ENCODE results near the gene CNGA4. TPM values are rescaled to one million over a fixed set of nuclear protein-coding genes. Genes with fewer than 3 reads are reported as not detected.

The CNGA4 gene
- polyA plus RNA-seq, 1 experiment = 0.04 TPM

- H3K27ac ChIP-seq (ENCODE audit: low read depth, low read length) = no peak overlapping the region
- H3K9me3 ChIP-seq (ENCODE audit: control insufficient read depth, insufficient read depth, low read length) = no peaks in the 10 kb centered on the region
- ChIA-PET POLR2A (no interaction called here), CTCF (interaction anchor here (1.1 kb wide), 1 partner anchor 155 kb away, joined by 3 read pairs; no protein-coding TSS in a partner anchor)
- H3K27me3 ChIP-seq (ENCODE audit: control insufficient read depth, insufficient read depth, low read length) = peaks cover 2% of the 10 kb centered on the region
- H3K4me3 ChIP-seq (ENCODE audit: low read depth, low read length) = no peak overlapping the region
- TF ChIP-seq CTCF (IDR thresholded peaks at IDR 0.05; ENCODE audit: low read depth, low read length) = no peak
- no peak for DNase-seq (ENCODE audit: low read depth, low spot score)
These were observed 41.3 kb upstream of the CNGA4 start for GRCh38 chr11:6197466-6198200.

GRCh38 chr11:6199174-6199810 is 39.6 kb upstream of the CNGA4 start, which contains the start of gene OR52W1:
OR52W1 (plus strand) TSS chr11:6199224; CDS start chr11:6199224, 0 bp downstream.
- ChIA-PET CTCF (no interaction called here), POLR2A (no interaction called here)

GRCh38 chr11:6200975-6201374 is 37.9 kb upstream of the CNGA4 start:
- TF ChIP-seq CTCF (IDR thresholded peaks at IDR 0.05; ENCODE audit: low read depth, low read length) = no peak
- H3K9me3 ChIP-seq (ENCODE audit: control insufficient read depth, insufficient read depth, low read length) = no peaks in the 10 kb centered on the region
- ChIA-PET POLR2A (no interaction called here), CTCF (interaction anchor here (1.6 kb wide), 1 partner anchor 162 kb away, joined by 5 read pairs; no protein-coding TSS in a partner anchor)
- H3K4me3 ChIP-seq (ENCODE audit: low read depth, low read length) = no peak overlapping the region
- H3K27me3 ChIP-seq (ENCODE audit: control insufficient read depth, insufficient read depth, low read length) = peaks cover 2% of the 10 kb centered on the region
- no peak for DNase-seq (ENCODE audit: low read depth, low spot score)
- H3K27ac ChIP-seq (ENCODE audit: low read depth, low read length) = no peak overlapping the region

More at GRCh38 chr11:6199174-6199810, 39.6 kb upstream of the CNGA4 start, which contains the start of gene OR52W1:
- Histone ChIP-seq H3K27ac (ENCODE audit: low read depth, low read length) (no peak within 1 kb of the TSS), H3K4me3 (ENCODE audit: low read depth, low read length) (no peak within 1 kb of the TSS), H3K9me3 (ENCODE audit: control insufficient read depth, insufficient read depth, low read length) (no peaks in the 10 kb centered on the region), H3K27me3 (ENCODE audit: control insufficient read depth, insufficient read depth, low read length) (peaks cover 2% of the 10 kb centered on the region)
- no peak for DNase-seq (ENCODE audit: low read depth, low spot score)
- TF ChIP-seq CTCF (IDR thresholded peaks at IDR 0.05; ENCODE audit: low read depth, low read length) = no peak

- POLR2A ChIA-PET = no interaction called here
- no peak for DNase-seq (ENCODE audit: low read depth, low spot score)
- Histone ChIP-seq H3K27me3 (ENCODE audit: control insufficient read depth, insufficient read depth, low read length) (no peaks in the 10 kb centered on the region), H3K4me3 (ENCODE audit: low read depth, low read length) (no peak overlapping the region), H3K27ac (ENCODE audit: low read depth, low read length) (no peak overlapping the region), H3K9me3 (ENCODE audit: control insufficient read depth, insufficient read depth, low read length) (no peaks in the 10 kb centered on the region)
- TF ChIP-seq CTCF (IDR thresholded peaks at IDR 0.05; ENCODE audit: low read depth, low read length) = no peak
- CTCF ChIA-PET = interaction anchor here (1.6 kb wide), 1 partner anchor 162 kb away, joined by 5 read pairs; no protein-coding TSS in a partner anchor
These were observed 37.4 kb upstream of the CNGA4 start for GRCh38 chr11:6201481-6201880.

GRCh38 chr11:6202041-6202440 is 36.8 kb upstream of the CNGA4 start:
- POLR2A ChIA-PET = no interaction called here
- TF ChIP-seq CTCF (IDR thresholded peaks at IDR 0.05; ENCODE audit: low read depth, low read length) = no peak
- no peak for DNase-seq (ENCODE audit: low read depth, low spot score)
- Histone ChIP-seq H3K27ac (ENCODE audit: low read depth, low read length) (no peak overlapping the region), H3K4me3 (ENCODE audit: low read depth, low read length) (no peak overlapping the region), H3K9me3 (ENCODE audit: control insufficient read depth, insufficient read depth, low read length) (no peaks in the 10 kb centered on the region), H3K27me3 (ENCODE audit: control insufficient read depth, insufficient read depth, low read length) (no peaks in the 10 kb centered on the region)
- CTCF ChIA-PET = interaction anchor here (1.6 kb wide), 1 partner anchor 161 kb away, joined by 5 read pairs; no protein-coding TSS in a partner anchor
